Mesendoderm (in vitro differentiated cells): ENCODE results near the gene RIGI.
A peak's percentile ranks its signal among the peaks of the same experiment; 100 is the strongest.
"Not testable (repeated sequence)": the region's sequence is repeated elsewhere in the genome, so short reads cannot be mapped to it uniquely, and the experiment has no call there.

Source experiments
- DNase-seq: peaks from one replicate; pipeline ENCODE4 v3.0.0; 2013
- H2AK5ac ChIP-seq: 2 replicates; pipeline ENCODE4 v1.6.1; 2013; ENCODE audit warnings: low read length, inconsistent platforms
- H2BK120ac ChIP-seq: 2 replicates; pipeline ENCODE4 v1.6.1; 2013; ENCODE audit warnings: low read depth, mild to moderate bottlenecking, low read length, moderate library complexity, mixed read lengths
- H2BK15ac ChIP-seq: replicated peaks from 2 replicates; pipeline ENCODE4 v1.6.1; 2013; ENCODE audit warnings: low read depth, mild to moderate bottlenecking, moderate library complexity
- H2BK5ac ChIP-seq: 2 replicates; pipeline ENCODE4 v1.6.1; 2013; ENCODE audit warnings: low read length, inconsistent platforms
- H3K18ac ChIP-seq: 2 replicates; pipeline ENCODE4 v1.6.1; 2013; ENCODE audit warnings: mild to moderate bottlenecking, low read length, mixed read lengths
- H3K23ac ChIP-seq: one replicate; pipeline ENCODE4 v1.6.1; 2013; ENCODE audit warnings: low read length
- H3K27ac ChIP-seq: 2 replicates; pipeline ENCODE4 v1.5.1; 2013; ENCODE audit warnings: low read depth, mild to moderate bottlenecking, inconsistent platforms, low read length, moderate library complexity
- H3K27me3 ChIP-seq: 2 replicates; pipeline ENCODE4 v1.6.1; 2013; ENCODE audit warnings: low read length, control low read depth, mild to moderate bottlenecking, inconsistent platforms; ENCODE audit not compliant: insufficient read depth, poor library complexity
- H3K36me3 ChIP-seq: 2 replicates; pipeline ENCODE4 v1.6.1; 2013; ENCODE audit warnings: low read length, inconsistent platforms; ENCODE audit not compliant: control insufficient read depth, insufficient read depth
- H3K4ac ChIP-seq: one replicate; pipeline ENCODE4 v1.6.1; 2013; ENCODE audit warnings: low read depth, mild to moderate bottlenecking, low read length, moderate library complexity
- H3K4me1 ChIP-seq: 2 replicates; pipeline ENCODE4 v1.6.1; 2013; ENCODE audit warnings: low read depth, low read length, inconsistent platforms; ENCODE audit not compliant: control insufficient read depth
- H3K4me2 ChIP-seq: 2 replicates; pipeline ENCODE4 v1.6.1; 2013; ENCODE audit warnings: low read length
- H3K4me3 ChIP-seq: 2 replicates; pipeline ENCODE4 v1.5.1; 2013; ENCODE audit warnings: mild to moderate bottlenecking, low read length
- H3K56ac ChIP-seq: one replicate; pipeline ENCODE4 v1.6.1; 2013; ENCODE audit warnings: low read length
- H3K79me1 ChIP-seq: 2 replicates; pipeline ENCODE4 v1.6.1; 2013; ENCODE audit warnings: low read length, inconsistent platforms
- H3K79me2 ChIP-seq: 2 replicates; pipeline ENCODE4 v1.6.1; 2013; ENCODE audit warnings: mild to moderate bottlenecking, low read length; ENCODE audit not compliant: control insufficient read depth, insufficient read depth
- H3K9ac ChIP-seq: 2 replicates; pipeline ENCODE4 v1.6.1; 2013; ENCODE audit warnings: low read length, inconsistent platforms
- H4K5ac ChIP-seq: one replicate; pipeline ENCODE4 v1.6.1; 2013; ENCODE audit warnings: low read length
- H4K8ac ChIP-seq: one replicate; pipeline ENCODE4 v1.6.1; 2013; ENCODE audit warnings: low read depth, mild to moderate bottlenecking, control low read depth, low read length, moderate library complexity
- WGBS: extraction: QIAGEN DNeasy Blood & Tissue Kit; methylation state at CpG from one replicate; pipeline ENCODE4 v1.1.7; 2013; ENCODE audit warnings: low lambda C conversion rate, missing lambda C conversion rate; ENCODE audit not compliant: insufficient coverage; ENCODE audit errors: extremely low coverage; 5-methylcytosine and 5-hydroxymethylcytosine counted together

RIGI gene

DNA sequence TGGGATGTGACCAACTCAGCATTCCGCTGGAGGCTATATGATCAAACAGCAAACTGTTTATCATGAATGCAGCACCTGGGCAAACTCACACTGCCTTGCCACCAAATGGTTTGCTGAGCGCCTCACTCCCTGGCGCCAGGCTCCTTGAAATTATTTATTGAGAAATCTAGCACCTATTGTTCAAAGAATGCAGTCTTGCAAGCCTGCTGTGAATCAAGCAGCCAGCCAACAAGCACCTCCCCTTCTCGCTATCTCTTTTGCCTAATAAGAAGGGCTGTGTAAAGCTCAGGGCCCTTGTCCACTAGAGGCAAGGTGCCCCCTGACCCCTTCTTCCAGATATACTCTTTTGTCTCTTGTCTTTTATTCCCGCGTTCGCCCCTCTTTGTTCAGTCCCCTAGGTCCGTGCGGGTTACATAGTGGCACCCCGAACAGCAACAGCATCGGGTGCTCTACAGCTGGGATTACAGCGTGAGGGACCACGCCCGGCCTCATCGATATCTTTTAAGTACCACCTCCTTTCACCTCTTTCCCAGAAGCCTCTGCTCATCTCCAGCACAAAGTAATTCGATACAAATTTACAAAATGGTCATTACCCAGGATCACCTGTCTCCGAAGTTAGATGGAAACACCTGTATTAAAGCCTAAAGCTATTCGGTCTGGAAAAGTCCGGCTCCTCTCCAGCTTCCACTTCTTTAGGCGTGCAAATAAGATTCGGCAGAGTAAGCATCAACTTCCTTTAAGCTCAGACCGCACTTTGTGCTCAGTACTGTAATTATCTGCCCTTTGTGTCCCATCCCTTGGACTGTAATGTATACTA, 896 bp downstream of the RIGI start:
- Histone ChIP-seq H3K4me3 (peak overlapping the region; percentile 28), H2BK120ac (no peak overlapping the region), H3K18ac (no peak overlapping the region), H3K23ac (no peak overlapping the region), H3K79me1 (peaks cover 8% of the 10 kb centered on the region), H3K4ac (no peak overlapping the region), H3K79me2 (peaks cover 10% of the 10 kb centered on the region), H3K9ac (peak overlapping the region; percentile 74), H3K27ac (peak overlapping the region; percentile 37), H2AK5ac (peak overlapping the region; percentile 83), H2BK15ac (no peak overlapping the region), H3K56ac (peak overlapping the region; percentile 89), H2BK5ac (peak overlapping the region; percentile 85), H3K4me1 (peaks cover 2% of the 10 kb centered on the region), H3K36me3 (no peaks in the 10 kb centered on the region), H4K8ac (no peak overlapping the region), H3K27me3 (no peaks in the 10 kb centered on the region), H3K4me2 (peak overlapping the region; percentile 79), H4K5ac (no peak overlapping the region)
- DNase-seq, result peak; percentile 93
- WGBS, result no CpG with 5 or more reads among the region's 22 CpGs

DNA sequence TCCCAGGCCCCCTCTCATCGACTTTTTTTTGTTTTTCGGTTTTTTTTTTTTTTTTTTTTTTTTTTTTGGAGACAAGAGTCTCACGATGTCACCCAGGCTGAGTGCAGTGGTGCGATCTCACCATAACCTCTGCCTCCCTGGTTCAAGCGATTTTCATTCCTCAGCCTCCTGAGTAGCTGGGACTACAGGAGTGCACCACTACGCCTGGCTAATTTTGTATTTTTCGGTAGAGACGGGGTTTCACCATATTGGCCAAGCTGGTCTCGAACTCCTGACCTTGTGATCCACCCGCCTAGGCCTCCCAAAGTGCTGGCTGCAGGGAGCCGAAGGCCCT, 1.5 kb downstream of the RIGI start:
- not testable (repeated sequence) for H2AK5ac ChIP-seq, H4K5ac ChIP-seq, H3K4ac ChIP-seq, H3K27ac ChIP-seq, H3K4me3 ChIP-seq, H4K8ac ChIP-seq, H3K36me3 ChIP-seq, H3K23ac ChIP-seq, H3K79me1 ChIP-seq, H3K18ac ChIP-seq, DNase-seq, H3K9ac ChIP-seq, H3K4me2 ChIP-seq, H3K27me3 ChIP-seq, H2BK15ac ChIP-seq, H3K4me1 ChIP-seq, H3K79me2 ChIP-seq, H2BK5ac ChIP-seq, H2BK120ac ChIP-seq
- no CpG with 5 or more reads among the region's 11 CpGs for WGBS
- peak overlapping the region; percentile 42 for H3K56ac ChIP-seq

DNA sequence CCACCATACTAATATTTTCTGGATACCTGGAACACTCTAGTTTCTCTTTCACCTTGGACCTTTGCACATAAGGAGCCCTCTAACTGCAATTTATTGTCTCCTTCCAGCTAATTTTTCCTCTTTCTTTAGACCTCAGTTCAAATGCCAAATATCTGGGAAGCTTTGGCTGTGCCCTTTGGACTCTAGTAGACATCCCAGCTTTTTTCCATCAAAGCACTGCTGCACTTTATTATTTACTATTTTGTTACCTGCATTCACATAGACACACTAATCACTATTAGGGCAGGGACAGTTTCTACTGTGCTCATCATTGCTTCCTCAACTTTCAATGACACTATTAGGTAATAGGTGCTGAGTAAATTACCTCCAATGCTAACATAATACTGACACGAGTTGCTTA, 2.1 kb downstream of the RIGI start:
- Histone ChIP-seq H3K56ac (no peak overlapping the region), H2AK5ac (peak overlapping the region; percentile 14), H3K36me3 (no peaks in the 10 kb centered on the region), H2BK15ac (no peak overlapping the region), H3K18ac (no peak overlapping the region), H3K79me1 (peaks cover 8% of the 10 kb centered on the region), H3K79me2 (peaks cover 10% of the 10 kb centered on the region), H3K4ac (no peak overlapping the region), H3K4me2 (no peak overlapping the region), H3K4me1 (peaks cover 2% of the 10 kb centered on the region), H3K27ac (no peak overlapping the region), H3K9ac (no peak overlapping the region), H4K8ac (no peak overlapping the region), H3K4me3 (no peak overlapping the region), H2BK5ac (no peak overlapping the region), H3K27me3 (no peaks in the 10 kb centered on the region), H2BK120ac (peak overlapping the region; percentile 45), H4K5ac (no peak overlapping the region), H3K23ac (no peak overlapping the region)
- no peak for DNase-seq
- WGBS, result no CpG with 5 or more reads among the region's 1 CpG

DNA sequence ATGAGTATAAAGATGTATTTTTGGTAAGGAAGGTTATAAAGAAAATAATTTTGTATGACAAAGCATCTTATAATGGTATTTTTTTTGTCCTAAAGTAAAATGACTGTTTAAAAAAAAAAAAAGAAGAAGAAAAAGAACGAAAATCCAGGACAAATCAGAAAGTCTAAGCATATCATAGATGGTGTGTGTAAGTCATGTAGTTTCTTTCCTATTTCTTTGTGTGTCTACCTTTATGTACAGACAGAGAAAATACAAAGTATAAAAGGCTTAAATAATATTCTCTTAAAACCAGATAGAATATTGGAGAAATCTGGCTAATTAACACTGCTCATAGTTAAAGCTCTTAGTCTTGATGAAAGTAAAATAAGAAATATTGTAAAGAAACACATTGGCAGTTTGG, 7.7 kb downstream of the RIGI start:
- no peak overlapping the region for H3K4ac ChIP-seq
- peaks cover 4% of the 10 kb centered on the region for H3K79me1 ChIP-seq
- WGBS, result no CpG with 5 or more reads among the region's 1 CpG
- H3K18ac ChIP-seq, result no peak overlapping the region
- no peak overlapping the region for H3K4me2 ChIP-seq
- no peak overlapping the region for H3K4me3 ChIP-seq
- H3K27ac ChIP-seq, result no peak overlapping the region
- no peak overlapping the region for H2BK5ac ChIP-seq
- no peak overlapping the region for H4K8ac ChIP-seq
- H3K79me2 ChIP-seq, result peaks cover 3% of the 10 kb centered on the region
- no peak overlapping the region for H2BK15ac ChIP-seq
- no peaks in the 10 kb centered on the region for H3K27me3 ChIP-seq
- H2AK5ac ChIP-seq, result no peak overlapping the region
- H4K5ac ChIP-seq, result no peak overlapping the region
- H3K9ac ChIP-seq, result no peak overlapping the region
- no peak overlapping the region for H3K23ac ChIP-seq
- peak; percentile 42 for DNase-seq
- H3K56ac ChIP-seq, result no peak overlapping the region
- no peaks in the 10 kb centered on the region for H3K36me3 ChIP-seq
- no peak overlapping the region for H2BK120ac ChIP-seq
- no peaks in the 10 kb centered on the region for H3K4me1 ChIP-seq

DNA sequence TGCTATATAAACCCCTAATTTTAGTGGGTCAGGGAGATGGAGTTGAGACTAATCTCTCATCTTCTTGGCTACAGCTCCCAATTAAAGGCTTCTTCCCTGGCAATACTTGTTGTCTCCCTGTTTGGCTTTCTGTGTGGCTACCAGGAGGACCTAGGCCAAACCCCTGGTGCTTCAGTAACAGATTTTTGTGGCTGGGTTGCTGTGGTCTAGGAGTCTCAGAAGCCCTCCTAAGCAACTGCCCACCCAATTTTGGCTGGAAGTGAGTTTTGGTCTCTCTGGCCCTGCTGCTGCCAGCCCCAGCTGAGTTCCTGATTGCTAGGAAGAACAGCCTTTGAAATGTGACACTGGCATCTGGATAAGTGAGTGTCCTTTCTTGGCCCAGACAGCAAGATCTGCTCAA, 9.8 kb downstream of the RIGI start:
- H3K79me2 ChIP-seq, result no peaks in the 10 kb centered on the region
- no peak for DNase-seq
- H3K18ac ChIP-seq, result no peak overlapping the region
- H4K8ac ChIP-seq, result no peak overlapping the region
- H2AK5ac ChIP-seq, result no peak overlapping the region
- H4K5ac ChIP-seq, result no peak overlapping the region
- no peak overlapping the region for H3K9ac ChIP-seq
- no peaks in the 10 kb centered on the region for H3K4me1 ChIP-seq
- H2BK15ac ChIP-seq, result no peak overlapping the region
- H2BK120ac ChIP-seq, result no peak overlapping the region
- H3K79me1 ChIP-seq, result no peaks in the 10 kb centered on the region
- no peak overlapping the region for H3K4me2 ChIP-seq
- no peak overlapping the region for H3K23ac ChIP-seq
- no peak overlapping the region for H3K4me3 ChIP-seq
- no peaks in the 10 kb centered on the region for H3K36me3 ChIP-seq
- no peak overlapping the region for H3K27ac ChIP-seq
- H3K4ac ChIP-seq, result no peak overlapping the region
- H2BK5ac ChIP-seq, result no peak overlapping the region
- H3K56ac ChIP-seq, result no peak overlapping the region
- H3K27me3 ChIP-seq, result no peaks in the 10 kb centered on the region

DNA sequence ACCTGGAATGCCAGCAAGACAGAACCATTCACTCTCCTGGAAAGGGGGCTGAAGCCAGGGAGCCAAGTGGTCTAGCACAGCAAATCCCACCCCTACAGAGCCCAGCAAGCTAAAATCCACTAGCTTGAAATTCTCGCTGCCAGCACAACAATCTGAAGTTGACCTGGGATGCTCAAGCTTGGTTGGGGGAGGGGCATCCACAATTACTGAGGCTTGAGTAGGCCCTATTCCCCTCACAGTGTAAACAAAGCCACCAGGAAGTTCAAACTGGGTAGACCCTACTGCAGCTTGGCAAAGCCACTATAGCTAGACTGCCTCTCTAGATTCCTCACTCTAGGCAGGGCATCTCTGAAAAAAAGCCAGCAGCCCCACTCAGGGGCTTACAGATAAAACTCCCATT, 17.3 kb downstream of the RIGI start:
- no peak overlapping the region for H3K4me2 ChIP-seq
- no peak overlapping the region for H3K4me3 ChIP-seq
- H3K18ac ChIP-seq, result no peak overlapping the region
- no peak overlapping the region for H4K5ac ChIP-seq
- no peak overlapping the region for H2BK120ac ChIP-seq
- no peak overlapping the region for H2AK5ac ChIP-seq
- peak; percentile 55 for DNase-seq
- no peaks in the 10 kb centered on the region for H3K79me2 ChIP-seq
- H3K36me3 ChIP-seq, result no peaks in the 10 kb centered on the region
- no peak overlapping the region for H3K56ac ChIP-seq
- no peak overlapping the region for H3K23ac ChIP-seq
- no peak overlapping the region for H2BK15ac ChIP-seq
- no peak overlapping the region for H3K4ac ChIP-seq
- WGBS, result no CpG with 5 or more reads among the region's 1 CpG
- no peak overlapping the region for H2BK5ac ChIP-seq
- no peaks in the 10 kb centered on the region for H3K79me1 ChIP-seq
- no peak overlapping the region for H3K9ac ChIP-seq
- peaks cover 2% of the 10 kb centered on the region for H3K4me1 ChIP-seq
- H3K27me3 ChIP-seq, result no peaks in the 10 kb centered on the region
- no peak overlapping the region for H3K27ac ChIP-seq
- no peak overlapping the region for H4K8ac ChIP-seq
